Retina (tissue), 1 donor: ENCODE measurements around the gene NEDD4L.

Experiments used
- DNase-seq: peaks from one replicate; pipeline ENCODE4 v3.0.0-alpha.2; 2016

Gene NEDD4L

DNA sequence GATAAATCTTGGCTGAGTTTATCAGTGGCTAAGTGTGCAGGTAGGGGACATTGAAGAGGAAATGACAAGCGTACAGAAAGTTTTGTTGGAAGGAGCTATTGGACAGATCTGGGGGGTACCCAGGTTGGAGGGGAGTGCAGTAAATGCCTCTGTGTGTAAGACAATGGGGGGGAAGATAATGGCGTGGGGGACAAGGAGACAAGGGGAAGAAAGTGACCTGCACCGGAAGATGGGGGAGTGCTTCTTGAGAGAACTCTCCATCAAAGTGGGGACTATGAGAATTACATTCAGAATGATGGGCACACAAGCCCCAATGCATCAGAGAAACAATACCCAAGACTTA is 394.9 kb downstream of the NEDD4L start:
- DNase-seq = no peak

DNA sequence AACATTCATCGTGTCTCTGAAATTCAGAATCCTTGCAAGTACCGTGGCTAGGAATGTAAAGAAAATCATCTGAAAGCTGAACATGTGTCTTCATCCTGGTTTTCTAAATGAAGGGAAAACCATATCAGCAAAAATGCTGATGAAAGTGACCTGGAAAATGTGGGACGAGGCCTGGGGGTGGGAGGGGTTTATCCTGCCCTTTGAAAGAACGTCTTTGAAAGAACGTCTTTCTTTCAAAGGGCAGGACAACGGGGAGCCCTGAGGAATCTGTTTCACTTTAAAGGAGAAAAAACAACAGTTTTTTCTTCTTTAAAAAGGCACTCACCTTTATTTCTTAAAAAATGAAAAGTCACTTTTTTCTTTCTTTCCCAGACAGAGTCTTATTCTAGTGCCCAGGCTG is 399.6 kb downstream of the NEDD4L start:
- no peak for DNase-seq

DNA sequence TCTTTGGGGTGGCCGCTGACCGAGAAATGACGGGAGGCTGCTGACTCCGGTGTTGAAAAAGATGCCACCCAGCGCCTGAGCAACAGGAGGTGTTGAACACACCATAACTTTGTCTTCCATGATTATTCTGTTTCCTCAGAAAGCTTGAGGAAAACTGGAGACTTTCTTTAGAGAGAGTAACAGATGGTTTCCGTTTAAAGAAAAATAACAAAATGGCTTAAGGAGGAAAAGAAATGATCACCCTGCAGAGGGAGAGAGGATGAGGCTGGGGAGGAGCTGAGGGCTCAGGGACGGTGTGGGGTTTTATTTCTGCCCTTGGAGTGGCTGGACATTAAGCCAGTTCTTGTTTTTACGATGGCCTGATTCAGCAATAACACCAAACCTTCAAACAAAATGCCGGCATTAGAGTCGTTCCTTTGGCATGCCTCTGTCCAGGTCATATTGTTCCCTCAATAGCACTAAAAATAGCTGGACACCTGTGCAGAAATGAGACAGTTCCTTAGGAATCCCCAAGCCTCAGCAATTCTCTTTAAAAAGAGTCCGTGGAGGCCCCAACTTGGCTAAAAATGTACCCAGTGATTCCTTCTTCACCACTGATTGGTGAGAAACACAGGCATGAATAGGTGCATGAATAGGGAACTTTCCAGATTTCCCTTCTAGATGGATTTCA is 402.5 kb downstream of the NEDD4L start:
- DNase-seq = no peak

DNA sequence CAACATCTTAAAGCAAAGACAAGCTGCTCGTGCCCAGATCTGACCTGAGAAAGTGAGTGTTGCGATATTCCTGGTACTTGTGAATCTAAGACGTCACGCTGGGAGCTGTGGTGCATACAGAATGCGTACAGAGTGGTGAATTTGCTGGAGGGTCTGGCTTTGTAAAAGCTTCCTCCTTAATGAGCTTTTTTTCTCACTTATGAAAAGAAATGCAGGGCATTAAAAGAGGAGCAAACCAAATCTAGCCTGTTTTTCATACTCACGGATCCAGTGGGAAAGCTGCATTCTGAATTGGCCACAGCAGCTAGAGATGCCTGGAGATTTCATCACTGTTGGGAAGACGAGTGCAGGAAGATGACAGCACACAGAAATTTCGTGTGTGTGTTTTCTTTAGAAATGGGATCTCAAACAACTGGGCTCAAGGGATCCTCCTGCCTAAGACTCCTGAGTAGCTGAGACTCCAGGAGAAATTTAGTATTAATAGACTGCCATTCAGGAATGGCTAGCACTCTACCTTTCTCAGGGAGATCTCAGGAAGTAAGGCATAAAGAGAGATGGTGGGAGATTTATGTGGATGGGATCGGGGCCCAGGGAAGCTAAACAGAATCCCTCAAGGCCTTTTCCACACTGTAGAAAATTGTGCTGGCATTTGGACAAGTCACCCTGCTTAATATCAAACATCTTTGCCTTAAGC is 403.5 kb downstream of the NEDD4L start:
- peak; percentile 75 for DNase-seq

DNA sequence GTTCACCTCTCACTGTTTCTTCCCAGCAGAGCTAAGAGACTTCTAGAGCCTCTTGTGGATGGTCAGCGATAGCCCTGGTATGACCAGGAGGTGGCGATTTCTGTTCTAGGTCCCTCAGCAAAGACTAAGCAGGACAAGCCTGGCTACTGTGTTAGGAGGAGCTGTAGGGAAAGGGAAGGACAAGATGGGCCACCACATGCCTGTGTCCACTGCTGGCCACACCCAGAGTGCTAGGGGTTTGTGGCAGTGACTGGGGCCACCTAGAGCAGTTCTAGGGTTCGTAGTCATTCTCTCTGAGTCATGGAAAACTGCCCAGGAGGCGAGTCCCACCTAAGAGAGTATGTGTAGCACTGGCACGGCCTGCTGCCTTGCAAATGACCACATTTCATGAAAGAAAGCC is 405.4 kb downstream of the NEDD4L start:
- DNase-seq = no peak
